IPS DF 6.9 (cell line): Measurements from ENCODE around the gene DYRK1A.

Experiments
- DNase-seq: peaks from one replicate; pipeline ENCODE4 v3.0.0-alpha.2; 2013; ENCODE audit warnings: low read depth, low spot score
- H3K27ac ChIP-seq: one replicate; pipeline ENCODE4 v1.5.1; 2013; ENCODE audit warnings: low read length, control low read depth
- H3K27me3 ChIP-seq: 2 replicates; pipeline ENCODE4 v1.6.1; 2013; ENCODE audit warnings: mild to moderate bottlenecking, low read length; ENCODE audit not compliant: control insufficient read depth, insufficient read depth
- H3K36me3 ChIP-seq: 2 replicates; pipeline ENCODE4 v1.6.1; 2013; ENCODE audit warnings: low read length; ENCODE audit not compliant: control insufficient read depth, insufficient read depth
- H3K4me1 ChIP-seq: 2 replicates; pipeline ENCODE4 v1.6.1; 2013; ENCODE audit warnings: low read length; ENCODE audit not compliant: control insufficient read depth, insufficient read depth
- H3K4me3 ChIP-seq: 2 replicates; pipeline ENCODE4 v1.5.1; 2013; ENCODE audit warnings: mild to moderate bottlenecking, low read length
- H3K9me3 ChIP-seq: 2 replicates; pipeline ENCODE4 v1.6.1; 2013; ENCODE audit warnings: low read length, inconsistent platforms; ENCODE audit not compliant: control insufficient read depth, insufficient read depth
- WGBS: extraction: QIAGEN DNeasy Blood & Tissue Kit; methylation state at CpG from one replicate; pipeline ENCODE4 v1.1.7; 2013; ENCODE audit warnings: mixed read lengths, missing lambda C conversion rate; ENCODE audit not compliant: insufficient read length, insufficient coverage; 5-methylcytosine and 5-hydroxymethylcytosine counted together

The DYRK1A gene

DNA sequence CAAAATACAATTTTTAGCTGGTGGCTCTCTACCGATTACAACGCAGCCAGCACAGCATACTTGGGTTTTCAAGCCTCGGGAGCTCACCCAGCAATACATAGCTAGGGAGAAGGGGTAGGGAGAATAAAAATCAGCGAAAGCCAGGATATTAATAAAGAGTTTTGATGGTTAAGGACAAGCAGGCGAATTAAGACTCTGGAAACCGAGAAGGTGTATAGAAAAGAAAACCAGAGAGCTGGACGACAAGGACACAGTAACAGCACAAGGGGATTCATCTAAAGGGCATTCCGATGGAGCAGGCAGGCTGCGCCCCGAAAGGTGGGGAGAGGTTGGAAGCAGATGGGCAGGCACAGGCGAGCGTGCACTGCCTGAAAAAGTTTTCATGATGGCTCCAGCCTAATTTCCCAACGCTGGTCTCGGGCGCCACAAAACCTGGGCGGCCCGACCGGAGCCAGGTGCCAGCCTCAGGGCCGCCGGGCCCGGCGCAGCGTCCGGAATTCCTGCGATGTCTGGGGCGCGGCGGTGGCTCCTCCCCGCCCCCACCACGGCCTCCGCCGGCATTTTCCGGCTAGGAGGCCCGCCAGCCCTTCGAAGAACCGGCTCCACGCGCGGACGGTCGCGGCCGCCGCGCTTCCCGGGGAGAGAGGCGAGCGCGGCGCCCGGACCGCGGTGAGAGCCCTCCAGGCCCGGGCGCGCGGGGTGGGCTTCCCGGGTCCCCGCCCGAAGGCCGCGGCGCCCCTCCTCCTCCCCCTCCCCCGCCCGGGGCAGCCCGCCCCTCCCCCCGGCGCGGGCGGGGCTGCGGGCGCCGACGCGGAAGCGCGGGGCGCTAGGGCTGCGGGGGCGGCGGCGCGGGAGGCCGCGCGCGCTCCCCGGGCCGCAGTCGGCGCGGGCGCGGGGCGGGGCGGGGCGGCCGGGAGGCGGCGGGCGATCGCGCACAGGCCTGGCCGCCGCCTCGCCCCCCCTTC, 774 bp upstream of the DYRK1A start:
- H3K4me1 ChIP-seq, result no peaks in the 10 kb centered on the region
- H3K9me3 ChIP-seq, result no peaks in the 10 kb centered on the region
- H3K27me3 ChIP-seq, result no peaks in the 10 kb centered on the region
- no CpG with 5 or more reads among the region's 106 CpGs for WGBS
- peak overlapping the region; percentile 97 for H3K4me3 ChIP-seq
- no peak overlapping the region for H3K27ac ChIP-seq
- H3K36me3 ChIP-seq, result no peaks in the 10 kb centered on the region
- no peak for DNase-seq

DNA sequence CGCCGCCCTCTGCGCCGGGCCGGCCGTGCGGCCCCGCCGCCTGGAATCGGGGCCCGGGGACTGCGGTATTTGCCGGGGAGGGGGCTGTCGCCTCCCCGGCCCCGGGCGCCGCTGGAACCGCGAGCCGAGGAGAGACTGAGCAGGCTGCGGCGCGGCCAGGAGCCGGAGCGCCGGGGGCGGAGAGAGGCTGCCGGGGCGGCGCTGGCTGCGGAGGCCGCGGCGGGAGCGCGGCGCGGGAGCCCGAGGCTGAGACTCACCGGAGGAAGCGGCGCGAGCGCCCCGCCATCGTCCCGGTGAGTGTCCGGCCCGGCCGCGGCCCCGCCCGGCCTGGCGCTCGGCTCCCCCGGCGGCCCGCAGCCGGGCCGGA, 746 bp downstream of the DYRK1A start:
- no peaks in the 10 kb centered on the region for H3K4me1 ChIP-seq
- H3K36me3 ChIP-seq, result no peaks in the 10 kb centered on the region
- H3K4me3 ChIP-seq, result peak overlapping the region; percentile 82
- WGBS, result no CpG with 5 or more reads among the region's 61 CpGs
- H3K9me3 ChIP-seq, result no peaks in the 10 kb centered on the region
- no peaks in the 10 kb centered on the region for H3K27me3 ChIP-seq
- DNase-seq, result no peak
- H3K27ac ChIP-seq, result no peak overlapping the region

DNA sequence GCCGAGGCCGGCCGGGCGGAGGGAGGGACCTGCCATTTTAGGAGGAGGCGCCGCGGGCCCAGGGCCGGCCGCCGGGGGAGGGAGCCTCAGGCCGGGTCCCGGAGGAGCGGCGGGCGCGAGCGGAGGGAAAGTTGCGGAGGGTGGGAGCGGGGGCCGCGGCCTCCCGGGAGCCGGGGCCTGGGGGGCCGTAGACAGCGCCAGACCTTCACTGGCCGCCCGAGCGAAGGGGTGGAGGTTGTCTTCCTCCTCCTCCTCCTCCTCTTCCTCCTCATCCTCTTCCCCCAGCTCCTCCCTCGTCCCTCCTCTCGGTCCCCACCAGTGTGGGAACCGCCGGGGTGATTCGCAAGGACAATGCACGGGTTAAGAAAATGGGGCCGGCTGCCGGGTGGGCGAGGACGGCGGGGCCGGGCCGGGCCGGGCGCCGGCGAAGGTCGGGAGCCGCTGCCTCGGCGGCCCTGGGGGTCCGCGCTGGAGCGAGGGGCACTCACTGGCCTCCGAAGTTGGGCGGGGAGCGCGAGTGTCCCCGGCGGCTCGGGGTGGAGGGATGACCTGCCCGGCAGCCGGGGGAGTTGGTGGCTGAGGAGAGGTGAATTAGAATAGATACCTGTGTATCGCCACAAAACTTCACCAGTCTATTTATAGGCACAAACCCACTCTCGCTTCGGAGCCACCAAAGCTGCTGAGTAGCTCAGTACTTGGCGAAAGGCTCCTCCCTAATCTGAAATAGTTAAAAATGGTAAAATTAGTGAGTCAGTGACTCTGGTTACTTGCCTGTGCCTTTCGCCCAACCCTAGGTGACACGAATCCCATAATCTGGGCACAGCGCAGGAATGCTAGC, 1.3 kb downstream of the DYRK1A start:
- Histone ChIP-seq H3K27me3 (no peaks in the 10 kb centered on the region), H3K4me1 (no peaks in the 10 kb centered on the region), H3K36me3 (no peaks in the 10 kb centered on the region), H3K27ac (no peak overlapping the region), H3K4me3 (peak overlapping the region; percentile 82), H3K9me3 (no peaks in the 10 kb centered on the region)
- WGBS, result no CpG with 5 or more reads among the region's 68 CpGs
- DNase-seq, result no peak

DNA sequence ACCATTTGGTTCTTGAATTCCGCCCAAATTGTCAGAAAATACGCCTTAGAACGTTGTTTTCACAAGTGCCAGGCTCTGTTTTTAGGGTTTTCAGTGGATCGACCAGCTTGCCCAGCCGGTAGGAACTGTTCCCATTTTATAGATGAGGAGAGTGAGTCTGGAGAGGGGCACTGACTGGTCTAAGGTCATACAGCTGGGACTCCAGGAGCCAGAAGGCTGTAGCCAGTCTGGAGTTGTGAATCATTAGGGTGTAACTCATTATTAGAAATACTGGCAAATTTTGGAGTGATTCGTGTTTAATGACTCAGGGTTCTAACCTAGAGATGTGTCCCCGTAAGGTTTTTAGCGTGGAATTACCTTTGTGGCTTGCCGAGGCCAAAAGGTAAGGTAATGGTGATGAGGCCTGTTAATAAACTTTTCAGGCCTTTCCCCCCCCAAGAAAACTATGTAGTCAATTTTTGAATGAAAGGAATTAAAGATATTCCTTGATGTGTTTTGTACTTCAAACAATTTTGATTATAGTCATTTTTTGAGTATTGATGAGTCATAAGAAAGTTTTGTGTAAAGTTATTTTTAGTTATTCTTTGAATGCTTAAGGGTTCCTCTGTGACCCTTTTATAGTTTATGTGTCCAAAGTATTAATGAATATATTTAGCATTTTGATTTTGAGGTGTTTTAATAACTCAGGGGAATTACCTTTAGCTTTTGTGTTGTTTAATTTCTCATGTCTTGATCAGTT, 2.1 kb downstream of the DYRK1A start:
- Histone ChIP-seq H3K9me3 (no peaks in the 10 kb centered on the region), H3K4me1 (no peaks in the 10 kb centered on the region), H3K4me3 (peak overlapping the region; percentile 82; the same call in 1 of the 2 replicates), H3K27me3 (no peaks in the 10 kb centered on the region), H3K36me3 (no peaks in the 10 kb centered on the region), H3K27ac (no peak overlapping the region)
- WGBS, result no CpG with 5 or more reads among the region's 9 CpGs
- no peak for DNase-seq

DNA sequence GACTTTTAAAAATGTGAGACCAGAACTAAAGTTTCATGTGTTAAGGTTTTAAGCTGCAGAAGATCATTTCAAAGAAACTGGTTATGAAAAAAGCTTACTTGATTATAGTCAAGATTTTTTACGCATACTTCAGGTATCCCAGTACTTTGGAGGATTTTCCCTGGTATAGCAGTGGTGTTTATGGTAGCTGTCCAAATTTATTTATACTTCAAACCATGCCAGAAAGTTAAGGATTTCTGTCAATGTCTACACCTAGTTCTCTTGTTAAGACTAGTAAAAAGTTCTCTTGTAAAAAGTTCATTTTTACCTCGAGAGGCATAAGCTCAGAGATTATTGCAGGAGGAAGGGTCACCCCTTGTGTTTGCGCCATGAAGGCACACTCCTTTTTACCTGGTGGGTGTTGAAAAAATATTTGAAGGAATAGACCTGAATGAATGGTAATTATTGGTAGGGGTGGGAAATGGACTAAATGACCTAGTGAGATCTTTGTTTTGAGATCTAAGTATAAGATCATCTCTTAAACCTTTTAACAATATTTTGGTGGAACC, 2.8 kb downstream of the DYRK1A start:
- H3K4me3 ChIP-seq, result no peak overlapping the region
- no peaks in the 10 kb centered on the region for H3K36me3 ChIP-seq
- no peak overlapping the region for H3K27ac ChIP-seq
- WGBS, result no CpG with 5 or more reads among the region's 3 CpGs
- H3K9me3 ChIP-seq, result no peaks in the 10 kb centered on the region
- no peaks in the 10 kb centered on the region for H3K4me1 ChIP-seq
- no peak for DNase-seq
- no peaks in the 10 kb centered on the region for H3K27me3 ChIP-seq

DNA sequence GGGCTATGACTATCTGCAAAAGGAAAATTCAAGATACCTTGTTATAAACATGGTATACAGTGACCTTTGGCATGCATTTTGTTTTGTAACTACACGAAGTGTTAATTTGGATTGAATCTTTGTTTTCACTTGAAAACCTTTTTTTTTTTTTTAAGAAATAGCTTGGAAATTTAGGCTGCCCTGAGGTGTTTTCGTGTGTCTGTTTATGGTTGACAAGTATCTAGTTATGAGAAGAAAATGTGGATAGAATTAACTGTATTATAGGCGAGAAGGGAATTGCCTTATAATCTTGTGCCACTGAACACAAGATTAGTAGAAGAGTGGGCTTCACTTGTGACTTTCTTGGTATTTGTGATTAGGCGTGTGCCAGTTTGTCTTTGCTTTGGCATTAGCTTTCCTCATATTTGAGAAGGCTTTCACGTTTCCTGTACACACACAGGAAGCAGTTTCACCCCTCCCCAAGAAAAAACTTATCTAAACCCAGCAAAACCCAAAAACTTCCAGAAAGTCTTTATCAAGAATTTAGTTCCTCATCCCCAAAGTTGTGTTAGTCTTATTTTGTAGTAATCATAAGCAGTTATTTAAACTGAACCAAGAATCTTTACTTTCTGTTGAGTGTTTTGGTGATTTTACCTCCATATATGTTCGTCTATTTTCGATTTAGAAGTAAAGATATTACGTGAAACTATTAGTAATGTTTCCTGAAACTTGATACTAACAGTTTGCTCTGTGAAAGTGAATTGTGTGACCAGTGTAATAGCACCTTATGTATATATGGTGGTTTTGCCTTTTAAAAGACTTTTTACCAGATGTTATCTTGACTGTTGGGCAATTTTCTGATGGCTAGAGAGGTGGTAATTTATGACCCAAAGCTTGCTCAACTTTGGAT, 3.8 kb downstream of the DYRK1A start:
- Histone ChIP-seq H3K9me3 (no peaks in the 10 kb centered on the region), H3K27ac (no peak overlapping the region), H3K27me3 (no peaks in the 10 kb centered on the region), H3K4me1 (no peaks in the 10 kb centered on the region), H3K4me3 (no peak overlapping the region), H3K36me3 (no peaks in the 10 kb centered on the region)
- no peak for DNase-seq
- no CpG with 5 or more reads among the region's 8 CpGs for WGBS

DNA sequence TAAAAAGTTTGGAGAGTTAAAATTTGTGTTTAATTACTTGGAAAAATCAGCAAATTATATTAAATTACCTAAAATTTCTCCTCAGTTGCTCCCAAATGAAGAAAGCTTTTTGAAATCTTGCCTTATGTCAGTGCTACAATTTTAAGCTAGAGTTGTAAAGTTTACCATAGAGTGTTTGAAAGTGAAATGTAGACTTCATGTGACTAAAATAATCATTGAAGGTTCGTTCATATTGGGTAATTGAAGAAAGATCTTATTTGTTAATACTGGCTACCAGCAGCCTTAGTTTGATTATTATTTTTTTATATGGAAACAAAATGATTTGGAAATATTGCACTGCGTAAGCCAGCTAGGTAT, 4.4 kb downstream of the DYRK1A start:
- Histone ChIP-seq H3K9me3 (no peaks in the 10 kb centered on the region), H3K4me1 (no peaks in the 10 kb centered on the region), H3K27me3 (no peaks in the 10 kb centered on the region), H3K4me3 (no peak overlapping the region), H3K36me3 (no peaks in the 10 kb centered on the region), H3K27ac (no peak overlapping the region)
- no peak for DNase-seq
- no CpG with 5 or more reads among the region's 2 CpGs for WGBS

DNA sequence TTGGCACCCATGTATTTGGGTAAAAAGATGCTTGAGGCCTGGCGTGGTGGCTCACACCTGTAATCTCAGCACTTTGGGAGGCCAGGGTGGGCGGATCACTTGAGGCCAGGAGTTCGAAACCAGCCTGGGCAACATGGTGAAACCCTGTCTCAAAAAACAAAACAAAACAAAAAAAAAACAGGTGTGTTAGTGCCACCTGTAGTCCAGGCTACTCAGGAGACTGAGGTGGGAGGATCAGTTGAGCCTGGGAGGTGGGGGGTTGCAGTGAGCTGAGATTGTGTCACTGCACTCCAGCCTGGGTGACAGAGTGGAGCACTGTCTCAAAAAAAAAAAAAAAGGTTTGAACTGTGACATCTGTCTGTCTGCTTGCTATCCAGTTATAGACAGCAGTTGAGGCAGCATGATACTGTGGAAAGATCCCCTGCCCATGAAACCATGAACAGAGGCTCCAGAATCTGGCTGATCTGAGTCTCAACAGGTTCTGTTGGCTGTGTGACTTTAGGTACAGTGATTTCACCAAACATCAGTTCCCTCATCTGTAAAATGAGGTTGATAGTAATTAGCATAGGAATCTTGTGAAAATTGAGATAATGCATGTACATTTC, 5.7 kb downstream of the DYRK1A start:
- Histone ChIP-seq H3K27me3 (no peaks in the 10 kb centered on the region), H3K27ac (no peak overlapping the region)

DNA sequence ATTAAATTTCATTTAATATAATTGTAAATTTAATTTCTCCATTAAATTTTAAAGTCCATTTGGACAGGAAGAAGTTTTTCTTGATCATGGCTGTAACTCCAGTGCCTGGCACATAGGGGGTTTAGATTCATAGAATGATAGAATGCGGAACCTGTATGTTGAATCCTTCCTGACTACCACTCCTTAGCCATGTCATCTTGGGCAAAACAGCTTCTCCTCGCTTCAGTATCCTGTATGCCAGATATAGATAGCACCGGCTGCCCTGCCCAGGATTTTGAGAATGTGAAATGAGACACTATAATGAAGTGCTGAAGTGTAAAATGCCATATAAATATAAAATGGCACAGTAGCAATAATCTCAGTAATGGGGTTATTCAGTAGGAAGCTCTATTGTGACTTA, 6.4 kb downstream of the DYRK1A start:
- Histone ChIP-seq H3K27ac (no peak overlapping the region), H3K36me3 (no peaks in the 10 kb centered on the region), H3K27me3 (no peaks in the 10 kb centered on the region), H3K9me3 (no peaks in the 10 kb centered on the region), H3K4me3 (no peak overlapping the region), H3K4me1 (no peaks in the 10 kb centered on the region)
- DNase-seq, result no peak
- WGBS, result no CpG with 5 or more reads among the region's 3 CpGs

More for the DNA sequence above, 5.7 kb downstream of the DYRK1A start:
- DNase-seq, result no peak
- Histone ChIP-seq H3K4me1 (no peaks in the 10 kb centered on the region), H3K9me3 (no peaks in the 10 kb centered on the region), H3K4me3 (no peak overlapping the region), H3K36me3 (no peaks in the 10 kb centered on the region)
- WGBS, result no CpG with 5 or more reads among the region's 3 CpGs
